ENCODE data around the gene RGP1. TPM values are rescaled to one million over a fixed set of nuclear protein-coding genes. Genes with fewer than 3 reads are reported as not detected.
A peak's percentile ranks its signal among the peaks of the same experiment; 100 is the strongest.

The RGP1 gene
- total and polyA plus RNA-seq, 8 donors = 23.0 to 32.1 (median 29.4) TPM

- H3K4me1 ChIP-seq = no peaks in the 10 kb centered on the region
- ATAC-seq (no peak), DNase-seq (no peak)
- intact Hi-C loops (cut with DNase I) = no loop called here
- no peaks in the 10 kb centered on the region for H3K27me3 ChIP-seq
- TF ChIP-seq CTCF (IDR thresholded peaks at IDR 0.05) = no peak
- H3K27ac ChIP-seq = no peak overlapping the region
- H3K4me3 ChIP-seq = no peak overlapping the region
- peaks cover 10 to 100% of the 10 kb centered on the region in 2 donors for H3K36me3 ChIP-seq
- no peaks in the 10 kb centered on the region for H3K9me3 ChIP-seq
Observed at GRCh38 chr9:35719546-35719945, 29.5 kb upstream of the RGP1 start.

- no peak for TF ChIP-seq CTCF (IDR thresholded peaks at IDR 0.05)
- H3K9me3 ChIP-seq = no peaks in the 10 kb centered on the region
- peaks cover 23 to 29% of the 10 kb centered on the region in 2 donors for H3K4me1 ChIP-seq
- ATAC-seq (no peak), DNase-seq (no peak)
- H3K4me3 ChIP-seq = no peak overlapping the region
- peaks cover 10 to 88% of the 10 kb centered on the region in 2 donors for H3K36me3 ChIP-seq
- no peaks in the 10 kb centered on the region for H3K27me3 ChIP-seq
- H3K27ac ChIP-seq = no peak overlapping the region
- intact Hi-C loops (cut with DNase I) = loop anchor here in 1 of 2 donors (10.0 kb wide), 1 partner anchor 59 kb away; the partner anchor contains the start of gene ARHGEF39
Observed at GRCh38 chr9:35723426-35723825, 25.7 kb upstream of the RGP1 start.

GRCh38 chr9:35723908-35724307 is 25.2 kb upstream of the RGP1 start:
- no peak for TF ChIP-seq CTCF (IDR thresholded peaks at IDR 0.05)
- ATAC-seq (no peak), DNase-seq (no peak)
- Histone ChIP-seq H3K4me3 (no peak overlapping the region), H3K27me3 (no peaks in the 10 kb centered on the region), H3K36me3 (peaks cover 10 to 83% of the 10 kb centered on the region in 2 donors), H3K27ac (no peak overlapping the region), H3K9me3 (no peaks in the 10 kb centered on the region), H3K4me1 (peaks cover 28 to 34% of the 10 kb centered on the region in 2 donors)
- intact Hi-C loops (cut with DNase I) = loop anchor here in 1 of 2 donors (10.0 kb wide), 1 partner anchor 59 kb away; the partner anchor contains the start of gene ARHGEF39

GRCh38 chr9:35725362-35725761 is 23.7 kb upstream of the RGP1 start:
- TF ChIP-seq CTCF (IDR thresholded peaks at IDR 0.05) = no peak
- intact Hi-C loops (cut with DNase I) = loop anchor here in 1 of 2 donors (10.0 kb wide), 1 partner anchor 61 kb away; the partner anchor contains the start of gene ARHGEF39
- H3K27me3 ChIP-seq = no peaks in the 10 kb centered on the region
- H3K36me3 ChIP-seq = peaks cover 4 to 69% of the 10 kb centered on the region in 2 donors
- no peak overlapping the region for H3K4me3 ChIP-seq
- H3K4me1 ChIP-seq = peaks cover 41 to 49% of the 10 kb centered on the region in 2 donors
- DNase-seq (no peak), ATAC-seq (no peak)
- no peaks in the 10 kb centered on the region for H3K9me3 ChIP-seq
- H3K27ac ChIP-seq = no peak overlapping the region

GRCh38 chr9:35726931-35727330 is 22.2 kb upstream of the RGP1 start:
- peaks cover 3 to 53% of the 10 kb centered on the region in 2 donors for H3K36me3 ChIP-seq
- no peaks in the 10 kb centered on the region for H3K9me3 ChIP-seq
- DNase-seq (no peak), ATAC-seq (peak; percentile 30)
- no peak for TF ChIP-seq CTCF (IDR thresholded peaks at IDR 0.05)
- H3K4me1 ChIP-seq = peaks cover 49 to 57% of the 10 kb centered on the region in 2 donors
- intact Hi-C loops (cut with DNase I) = loop anchor here in 1 of 2 donors (10.0 kb wide), 1 partner anchor 62 kb away; the partner anchor contains the start of gene ARHGEF39
- peak overlapping the region in 1 of 2 donors; percentile 83 for H3K4me3 ChIP-seq
- H3K27ac ChIP-seq = peak overlapping the region; percentile 73 to 97
- no peaks in the 10 kb centered on the region for H3K27me3 ChIP-seq
